Body of pancreas (tissue), 4 donors: ENCODE data around the gene PALM3.

Source experiments
- POLR2A ChIP-seq, 3 donors: fragments of 450-650 bp; IDR thresholded peaks; one replicate each; pipeline ENCODE4 v1.6.1; 2016; ENCODE audit warnings: antibody characterized with exemption in 3 of 3, mild to moderate bottlenecking in 2 of 3
- TF ChIP-seq, protein P1 (sequence below), 7 experiments: fragments of 450-650 bp in 4 of 7; fragments of 200-600 bp in 3 of 7; sonication (generic) in 3 of 7; IDR thresholded peaks; one replicate each; pipeline ENCODE4 v1.5.1; 2016 to 2019; ENCODE audit warnings: antibody characterized with exemption in 7 of 7

DNA sequence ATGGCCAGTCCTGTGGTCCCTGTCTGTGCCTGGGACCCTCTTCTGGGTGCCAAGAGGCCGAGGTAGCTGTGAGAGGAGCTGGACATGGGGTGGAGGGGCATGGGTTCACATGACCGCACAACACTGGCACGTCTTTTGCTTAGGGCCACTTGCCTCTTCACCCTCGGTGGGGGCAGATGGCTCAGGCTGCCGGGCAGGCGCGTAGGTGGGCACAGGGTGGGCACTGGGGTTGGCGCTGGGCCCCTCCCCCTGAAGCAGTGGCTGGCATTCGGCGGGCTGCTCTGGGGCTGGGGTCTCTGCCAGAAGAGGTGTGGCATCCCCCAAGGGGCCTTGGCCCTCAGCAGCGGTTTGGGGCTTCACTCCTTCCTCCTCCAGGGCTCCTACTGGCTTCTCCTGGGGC, 8.4 kb downstream of the PALM3 start:
- TF ChIP-seq, protein P1, sequence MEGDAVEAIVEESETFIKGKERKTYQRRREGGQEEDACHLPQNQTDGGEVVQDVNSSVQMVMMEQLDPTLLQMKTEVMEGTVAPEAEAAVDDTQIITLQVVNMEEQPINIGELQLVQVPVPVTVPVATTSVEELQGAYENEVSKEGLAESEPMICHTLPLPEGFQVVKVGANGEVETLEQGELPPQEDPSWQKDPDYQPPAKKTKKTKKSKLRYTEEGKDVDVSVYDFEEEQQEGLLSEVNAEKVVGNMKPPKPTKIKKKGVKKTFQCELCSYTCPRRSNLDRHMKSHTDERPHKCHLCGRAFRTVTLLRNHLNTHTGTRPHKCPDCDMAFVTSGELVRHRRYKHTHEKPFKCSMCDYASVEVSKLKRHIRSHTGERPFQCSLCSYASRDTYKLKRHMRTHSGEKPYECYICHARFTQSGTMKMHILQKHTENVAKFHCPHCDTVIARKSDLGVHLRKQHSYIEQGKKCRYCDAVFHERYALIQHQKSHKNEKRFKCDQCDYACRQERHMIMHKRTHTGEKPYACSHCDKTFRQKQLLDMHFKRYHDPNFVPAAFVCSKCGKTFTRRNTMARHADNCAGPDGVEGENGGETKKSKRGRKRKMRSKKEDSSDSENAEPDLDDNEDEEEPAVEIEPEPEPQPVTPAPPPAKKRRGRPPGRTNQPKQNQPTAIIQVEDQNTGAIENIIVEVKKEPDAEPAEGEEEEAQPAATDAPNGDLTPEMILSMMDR (IDR thresholded peaks at IDR 0.05), result no peak
- TF ChIP-seq POLR2A (IDR thresholded peaks at IDR 0.05), result no peak
